ENCODE data around the gene TREX2. TPM values are rescaled to one million over a fixed set of nuclear protein-coding genes. Genes with fewer than 3 reads are reported as not detected.
A peak's percentile ranks its signal among the peaks of the same experiment; 100 is the strongest.

TREX2 gene
- total RNA-seq, 1 experiment from 2014 or later = 0.30 TPM

DNA sequence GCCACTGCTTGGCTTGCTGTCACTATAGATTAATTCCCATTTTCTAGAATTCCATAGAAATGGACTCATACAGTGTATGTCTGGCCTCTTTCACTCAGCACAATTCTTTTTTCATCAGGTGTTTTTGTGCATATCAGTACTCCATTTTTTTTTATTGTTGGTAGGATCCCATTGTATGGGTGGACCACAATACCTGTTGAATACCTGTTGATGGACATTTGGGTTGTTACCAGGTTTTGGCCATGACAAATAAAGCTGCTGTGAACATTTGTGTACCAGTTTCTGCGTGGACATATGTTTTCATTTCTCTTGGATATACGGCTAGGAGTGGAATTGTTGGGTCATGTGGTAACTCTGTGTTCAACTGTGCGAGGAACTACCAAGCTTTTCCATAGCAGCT, 19.7 kb downstream of the TREX2 start:
- Histone ChIP-seq H3K9me3 (ENCODE audit: low read length) (no peaks in the 10 kb centered on the region), H3K9ac (ENCODE audit: low read length) (no peak overlapping the region), H3K9me2 (replicated peaks; ENCODE audit: insufficient read depth, low read length) (no peaks in the 10 kb centered on the region), H3K79me2 (ENCODE audit: low read length) (no peaks in the 10 kb centered on the region), H4K20me1 (ENCODE audit: insufficient read depth, low read depth, low read length) (no peaks in the 10 kb centered on the region), H3K27me3 (ENCODE audit: low read length) (no peaks in the 10 kb centered on the region), H3K4me1 (ENCODE audit: low read length) (no peaks in the 10 kb centered on the region), H2AFZ (ENCODE audit: low read length) (no peak overlapping the region), H3K4me3 (ENCODE audit: low read length) (no peak overlapping the region), H3K36me3 (ENCODE audit: insufficient read depth, low read length) (no peaks in the 10 kb centered on the region), H3K27ac (ENCODE audit: low read length) (no peak overlapping the region), H3K4me2 (ENCODE audit: low read depth, low read length, poor library complexity, severe bottlenecking) (no peak overlapping the region)
- no peak for DNase-seq

GRCh38 chrX:153423652-153424051, 22.2 kb downstream of the TREX2 start:
- Histone ChIP-seq H3K79me2 (ENCODE audit: low read length) (no peaks in the 10 kb centered on the region), H3K9ac (ENCODE audit: low read length) (no peak overlapping the region)

DNA sequence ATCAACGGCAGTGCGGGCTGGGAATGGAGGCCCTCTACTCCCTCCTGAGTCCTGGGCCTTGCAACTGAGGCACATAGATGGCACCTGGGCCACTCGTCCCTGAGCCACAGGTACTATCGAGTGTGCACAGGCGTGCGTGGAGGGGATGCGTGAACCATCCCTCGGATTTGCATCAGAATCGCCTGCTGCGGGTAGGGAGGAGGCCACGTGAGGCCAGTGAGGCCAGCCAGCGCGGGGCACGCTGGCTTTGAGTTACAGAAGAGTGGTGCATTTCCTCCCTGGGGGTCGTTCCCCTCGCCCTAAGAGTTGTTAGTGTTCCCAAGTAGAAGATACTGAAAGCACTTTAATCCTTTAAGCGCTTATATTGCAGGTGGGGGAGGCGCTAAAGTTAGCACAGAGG, 24.0 kb downstream of the TREX2 start:
- no peaks in the 10 kb centered on the region for H3K36me3 ChIP-seq (ENCODE audit: insufficient read depth, low read length)
- peaks cover 9% of the 10 kb centered on the region for H3K4me1 ChIP-seq (ENCODE audit: low read length)
- no peaks in the 10 kb centered on the region for H3K9me3 ChIP-seq (ENCODE audit: low read length)
- no peaks in the 10 kb centered on the region for H3K9me2 ChIP-seq (replicated peaks; ENCODE audit: insufficient read depth, low read length)
- no peaks in the 10 kb centered on the region for H3K27me3 ChIP-seq (ENCODE audit: low read length)
- no peak overlapping the region for H3K4me2 ChIP-seq (ENCODE audit: low read depth, low read length, poor library complexity, severe bottlenecking)
- H4K20me1 ChIP-seq (ENCODE audit: insufficient read depth, low read depth, low read length) = no peaks in the 10 kb centered on the region
- no peaks in the 10 kb centered on the region for H3K79me2 ChIP-seq (ENCODE audit: low read length)
- DNase-seq = no peak
- no peak overlapping the region for H3K27ac ChIP-seq (ENCODE audit: low read length)
- H3K4me3 ChIP-seq (ENCODE audit: low read length) = no peak overlapping the region
- H3K9ac ChIP-seq (ENCODE audit: low read length) = no peak overlapping the region
- H2AFZ ChIP-seq (ENCODE audit: low read length) = no peak overlapping the region

More at GRCh38 chrX:153423652-153424051, 22.2 kb downstream of the TREX2 start:
- no peak overlapping the region for H2AFZ ChIP-seq (ENCODE audit: low read length)
- H3K4me1 ChIP-seq (ENCODE audit: low read length) = no peaks in the 10 kb centered on the region; the same call in 1 of the 2 replicates
- H3K27me3 ChIP-seq (ENCODE audit: low read length) = no peaks in the 10 kb centered on the region
- H4K20me1 ChIP-seq (ENCODE audit: insufficient read depth, low read depth, low read length) = no peaks in the 10 kb centered on the region
- H3K27ac ChIP-seq (ENCODE audit: low read length) = no peak overlapping the region
- H3K9me3 ChIP-seq (ENCODE audit: low read length) = no peaks in the 10 kb centered on the region
- no peak for DNase-seq
- H3K4me2 ChIP-seq (ENCODE audit: low read depth, low read length, poor library complexity, severe bottlenecking) = no peak overlapping the region
- H3K4me3 ChIP-seq (ENCODE audit: low read length) = no peak overlapping the region
- no peaks in the 10 kb centered on the region for H3K9me2 ChIP-seq (replicated peaks; ENCODE audit: insufficient read depth, low read length)
- H3K36me3 ChIP-seq (ENCODE audit: insufficient read depth, low read length) = no peaks in the 10 kb centered on the region

DNA sequence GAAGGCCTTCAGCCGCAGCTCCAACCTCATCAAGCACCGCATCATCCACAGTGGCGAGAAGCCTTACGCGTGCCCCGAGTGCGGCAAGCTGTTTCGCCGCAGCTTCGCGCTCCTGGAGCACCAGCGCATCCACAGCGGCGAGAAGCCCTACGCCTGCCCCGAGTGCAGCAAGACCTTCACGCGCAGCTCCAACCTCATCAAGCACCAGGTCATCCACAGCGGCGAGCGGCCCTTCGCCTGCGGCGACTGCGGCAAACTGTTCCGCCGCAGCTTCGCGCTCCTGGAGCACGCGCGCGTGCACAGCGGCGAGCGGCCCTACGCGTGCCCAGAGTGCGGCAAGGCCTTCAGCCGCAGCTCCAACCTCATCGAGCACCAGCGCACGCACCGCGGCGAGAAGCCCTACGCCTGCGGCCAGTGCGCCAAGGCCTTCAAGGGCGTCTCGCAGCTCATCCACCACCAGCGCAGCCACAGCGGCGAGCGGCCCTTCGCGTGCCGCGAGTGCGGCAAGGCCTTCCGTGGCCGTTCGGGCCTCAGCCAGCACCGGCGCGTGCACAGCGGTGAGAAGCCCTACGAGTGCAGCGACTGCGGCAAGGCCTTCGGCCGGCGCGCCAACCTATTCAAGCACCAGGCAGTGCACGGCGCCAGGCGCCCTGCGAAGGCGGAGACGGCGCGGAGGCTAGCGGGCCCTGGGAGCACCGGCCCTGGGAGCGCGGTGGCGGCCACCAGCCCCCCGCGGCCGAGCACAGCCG, 24.8 kb downstream of the TREX2 start:
- Histone ChIP-seq H3K4me2 (ENCODE audit: low read depth, low read length, poor library complexity, severe bottlenecking) (no peak overlapping the region), H3K79me2 (ENCODE audit: low read length) (no peaks in the 10 kb centered on the region), H3K9ac (ENCODE audit: low read length) (no peak overlapping the region), H3K27me3 (ENCODE audit: low read length) (no peaks in the 10 kb centered on the region), H3K36me3 (ENCODE audit: insufficient read depth, low read length) (no peaks in the 10 kb centered on the region), H2AFZ (ENCODE audit: low read length) (no peak overlapping the region), H3K9me3 (ENCODE audit: low read length) (no peaks in the 10 kb centered on the region), H3K4me1 (ENCODE audit: low read length) (peaks cover 16% of the 10 kb centered on the region), H3K27ac (ENCODE audit: low read length) (no peak overlapping the region), H3K9me2 (replicated peaks; ENCODE audit: insufficient read depth, low read length) (no peaks in the 10 kb centered on the region), H3K4me3 (ENCODE audit: low read length) (no peak overlapping the region), H4K20me1 (ENCODE audit: insufficient read depth, low read depth, low read length) (no peaks in the 10 kb centered on the region)
- DNase-seq = no peak

DNA sequence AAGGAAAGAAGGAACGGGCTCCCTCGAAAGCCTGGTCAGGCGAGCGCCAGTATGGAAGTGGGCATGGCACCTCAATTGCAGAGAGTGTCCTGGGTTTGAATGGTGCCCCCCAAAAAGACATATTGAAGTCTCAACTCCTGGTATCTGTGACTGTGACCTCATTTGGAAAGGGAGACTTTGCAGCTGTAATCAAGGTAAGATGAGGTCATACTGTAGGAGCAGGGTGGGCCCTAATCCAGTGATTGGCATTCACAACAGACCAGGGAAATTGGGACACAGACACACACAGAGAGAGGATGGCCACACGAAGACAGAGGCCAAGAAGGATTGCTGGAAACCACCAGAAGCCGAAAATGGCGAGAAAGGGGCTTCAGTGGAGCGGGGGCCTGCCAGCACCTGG, 28.2 kb downstream of the TREX2 start:
- no peak for DNase-seq
- no peak overlapping the region for H3K27ac ChIP-seq (ENCODE audit: low read length)
- no peaks in the 10 kb centered on the region for H3K9me3 ChIP-seq (ENCODE audit: low read length)
- no peak overlapping the region for H2AFZ ChIP-seq (ENCODE audit: low read length)
- no peaks in the 10 kb centered on the region for H3K79me2 ChIP-seq (ENCODE audit: low read length)
- H3K4me2 ChIP-seq (ENCODE audit: low read depth, low read length, poor library complexity, severe bottlenecking) = no peak overlapping the region
- peaks cover 16% of the 10 kb centered on the region for H3K4me1 ChIP-seq (ENCODE audit: low read length)
- no peak overlapping the region for H3K4me3 ChIP-seq (ENCODE audit: low read length)
- no peak overlapping the region for H3K9ac ChIP-seq (ENCODE audit: low read length)
- no peaks in the 10 kb centered on the region for H3K9me2 ChIP-seq (replicated peaks; ENCODE audit: insufficient read depth, low read length)
- H4K20me1 ChIP-seq (ENCODE audit: insufficient read depth, low read depth, low read length) = no peaks in the 10 kb centered on the region
- no peaks in the 10 kb centered on the region for H3K36me3 ChIP-seq (ENCODE audit: insufficient read depth, low read length)
- no peaks in the 10 kb centered on the region for H3K27me3 ChIP-seq (ENCODE audit: low read length)

- no peaks in the 10 kb centered on the region for H3K9me3 ChIP-seq (ENCODE audit: low read length)
- peaks cover 16% of the 10 kb centered on the region for H3K4me1 ChIP-seq (ENCODE audit: low read length)
- H3K27me3 ChIP-seq (ENCODE audit: low read length) = no peaks in the 10 kb centered on the region
- no peak overlapping the region for H3K4me3 ChIP-seq (ENCODE audit: low read length)
- H2AFZ ChIP-seq (ENCODE audit: low read length) = peak overlapping the region; percentile 18; the same call in 1 of the 2 replicates
- H3K79me2 ChIP-seq (ENCODE audit: low read length) = no peaks in the 10 kb centered on the region
- peak; percentile 66 for DNase-seq
- no peaks in the 10 kb centered on the region for H3K9me2 ChIP-seq (replicated peaks; ENCODE audit: insufficient read depth, low read length)
- H3K9ac ChIP-seq (ENCODE audit: low read length) = no peak overlapping the region
- no peaks in the 10 kb centered on the region for H3K36me3 ChIP-seq (ENCODE audit: insufficient read depth, low read length)
- H3K27ac ChIP-seq (ENCODE audit: low read length) = no peak overlapping the region
- H3K4me2 ChIP-seq (ENCODE audit: low read depth, low read length, poor library complexity, severe bottlenecking) = no peak overlapping the region
- no peaks in the 10 kb centered on the region for H4K20me1 ChIP-seq (ENCODE audit: insufficient read depth, low read depth, low read length)
These were observed 28.9 kb downstream of the TREX2 start for GRCh38 chrX:153416781-153417450.

DNA sequence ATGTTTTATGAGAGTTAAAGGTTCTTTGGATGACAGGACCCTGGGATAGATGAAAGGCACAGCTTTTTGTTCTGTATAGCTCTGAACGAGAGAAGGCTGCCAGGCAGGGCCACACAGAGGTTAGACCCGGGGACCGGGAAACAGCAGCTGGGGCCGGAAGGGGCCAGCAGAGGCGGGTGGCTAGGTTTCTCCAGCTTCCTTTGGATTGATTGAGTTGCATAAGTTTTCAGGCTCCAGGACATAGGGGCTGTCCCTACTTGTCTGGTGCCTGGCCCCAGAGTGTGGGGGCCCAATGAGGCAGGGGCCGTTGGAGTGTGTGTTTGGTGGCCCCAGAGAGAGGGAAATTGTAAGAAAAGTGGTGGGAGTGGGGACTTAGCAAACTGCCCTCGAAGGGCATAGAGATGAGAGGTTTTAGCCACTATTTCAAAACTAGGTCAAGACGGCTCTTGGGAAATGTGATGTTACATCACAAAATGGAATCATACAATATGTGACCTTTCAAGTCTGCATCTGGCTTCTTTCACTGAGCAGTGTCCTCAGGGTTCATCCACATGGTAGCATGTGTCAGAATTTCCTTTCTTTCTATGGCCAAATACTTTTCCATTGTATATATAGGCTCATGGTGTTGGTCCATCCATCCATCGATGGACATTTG, 30.9 kb downstream of the TREX2 start:
- no peak overlapping the region for H2AFZ ChIP-seq (ENCODE audit: low read length)
- H3K79me2 ChIP-seq (ENCODE audit: low read length) = no peaks in the 10 kb centered on the region
- H4K20me1 ChIP-seq (ENCODE audit: insufficient read depth, low read depth, low read length) = no peaks in the 10 kb centered on the region
- H3K9me3 ChIP-seq (ENCODE audit: low read length) = no peaks in the 10 kb centered on the region
- H3K9me2 ChIP-seq (replicated peaks; ENCODE audit: insufficient read depth, low read length) = no peaks in the 10 kb centered on the region
- DNase-seq = no peak
- no peaks in the 10 kb centered on the region for H3K27me3 ChIP-seq (ENCODE audit: low read length)
- H3K4me2 ChIP-seq (ENCODE audit: low read depth, low read length, poor library complexity, severe bottlenecking) = no peak overlapping the region
- H3K36me3 ChIP-seq (ENCODE audit: insufficient read depth, low read length) = no peaks in the 10 kb centered on the region
- peaks cover 16% of the 10 kb centered on the region for H3K4me1 ChIP-seq (ENCODE audit: low read length)
- no peak overlapping the region for H3K4me3 ChIP-seq (ENCODE audit: low read length)
- H3K9ac ChIP-seq (ENCODE audit: low read length) = no peak overlapping the region
- no peak overlapping the region for H3K27ac ChIP-seq (ENCODE audit: low read length)

DNA sequence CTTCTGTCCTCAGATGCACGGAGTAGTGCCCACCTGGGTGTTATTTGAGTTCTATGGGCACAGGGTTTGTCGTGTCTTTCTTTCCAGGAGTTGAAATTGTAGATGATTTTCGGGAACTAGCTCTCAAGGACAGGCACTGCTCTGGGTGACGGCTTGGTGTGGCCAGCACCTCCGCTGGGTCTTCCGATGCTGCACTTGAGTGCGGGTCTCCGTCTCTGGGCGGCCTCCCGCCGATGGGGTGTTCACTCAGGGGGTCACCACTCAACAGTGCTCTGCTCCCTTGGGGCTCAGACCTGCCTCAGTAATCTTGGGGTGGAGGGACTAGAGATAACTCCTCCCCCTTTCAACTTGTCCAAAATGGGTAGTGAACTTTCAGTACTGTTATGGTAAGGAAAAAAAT, 32.1 kb downstream of the TREX2 start:
- Histone ChIP-seq H3K79me2 (ENCODE audit: low read length) (no peaks in the 10 kb centered on the region), H3K9ac (ENCODE audit: low read length) (no peak overlapping the region), H3K4me3 (ENCODE audit: low read length) (no peak overlapping the region), H3K9me3 (ENCODE audit: low read length) (no peaks in the 10 kb centered on the region), H2AFZ (ENCODE audit: low read length) (no peak overlapping the region), H3K4me1 (ENCODE audit: low read length) (peaks cover 16% of the 10 kb centered on the region), H3K27ac (ENCODE audit: low read length) (no peak overlapping the region), H3K36me3 (ENCODE audit: insufficient read depth, low read length) (no peaks in the 10 kb centered on the region), H3K9me2 (replicated peaks; ENCODE audit: insufficient read depth, low read length) (no peaks in the 10 kb centered on the region), H4K20me1 (ENCODE audit: insufficient read depth, low read depth, low read length) (no peaks in the 10 kb centered on the region), H3K4me2 (ENCODE audit: low read depth, low read length, poor library complexity, severe bottlenecking) (no peak overlapping the region), H3K27me3 (ENCODE audit: low read length) (no peaks in the 10 kb centered on the region)
- DNase-seq = no peak
